Stimulated activated CD4-positive, alpha-beta T cell treated with anti-CD3 and anti-CD28 coated beads, Interleukin-4, amount 100 ng/mL, for 4 hours (primary cell): ENCODE results near the gene GUCD1.
"Not testable (repeated sequence)": the region's sequence is repeated elsewhere in the genome, so short reads cannot be mapped to it uniquely, and the experiment has no call there.

ENCODE experiments used
- DNase-seq, 2 experiments: peaks; one replicate each; pipeline ENCODE4 v3.0.0-alpha.2; 2020

Gene GUCD1

GRCh38 chr22:24554313-24555164 lies at the start of gene GUCD1:
GUCD1 (minus strand) TSS chr22:24555138; CDS start chr22:24554991, 147 bp downstream.
- DNase-seq, result peak; percentile 20 to 35

GRCh38 chr22:24603770-24604629 lies 49.1 kb upstream of the GUCD1 start:
- not testable (repeated sequence) for DNase-seq

GRCh38 chr22:24602847-24603769 lies 48.2 kb upstream of the GUCD1 start, which contains the start of gene GGT1:
GGT1 (plus strand) TSS chr22:24603193; CDS start chr22:24611082, 7,889 bp downstream.
- DNase-seq, result not testable (repeated sequence)

GRCh38 chr22:24602105-24602749 lies 47.3 kb upstream of the GUCD1 start:
- DNase-seq, result not testable (repeated sequence)

GRCh38 chr22:24601217-24602104 lies 46.5 kb upstream of the GUCD1 start:
- no peak for DNase-seq

GRCh38 chr22:24599958-24600715 lies 45.2 kb upstream of the GUCD1 start:
- DNase-seq, result not testable (repeated sequence)

- DNase-seq, result no peak
Measured at GRCh38 chr22:24599514-24599913, 44.6 kb upstream of the GUCD1 start.

GRCh38 chr22:24597076-24597475 lies 42.1 kb upstream of the GUCD1 start:
- DNase-seq, result not testable (repeated sequence)

GRCh38 chr22:24595863-24596262 lies 40.9 kb upstream of the GUCD1 start:
- DNase-seq, result no peak

GRCh38 chr22:24595228-24595627 lies 40.3 kb upstream of the GUCD1 start:
- DNase-seq, result no peak

GRCh38 chr22:24594569-24595120 lies 39.7 kb upstream of the GUCD1 start:
- DNase-seq, result no peak

- DNase-seq, result no peak
Measured at GRCh38 chr22:24593836-24594568, 39.1 kb upstream of the GUCD1 start.

- DNase-seq, result not testable (repeated sequence)
Measured at GRCh38 chr22:24593559-24593835, 38.6 kb upstream of the GUCD1 start.

GRCh38 chr22:24592851-24593558 lies 38.1 kb upstream of the GUCD1 start, which contains the start of gene LRRC75B:
LRRC75B (minus strand) TSS chr22:24593073; CDS start chr22:24593039, 34 bp downstream.
- peak in 1 of 2 experiments; percentile 20 for DNase-seq

- no peak for DNase-seq
Measured at GRCh38 chr22:24592058-24592850, 37.3 kb upstream of the GUCD1 start.

- DNase-seq, result no peak
Measured at GRCh38 chr22:24591286-24591830, 36.4 kb upstream of the GUCD1 start.

GRCh38 chr22:24590596-24591173 lies 35.7 kb upstream of the GUCD1 start:
- no peak for DNase-seq
